ENCODE measurements around the gene URB2. TPM values are rescaled to one million over a fixed set of nuclear protein-coding genes. Genes with fewer than 3 reads are reported as not detected.
"Not testable (repeated sequence)": the region's sequence is repeated elsewhere in the genome, so short reads cannot be mapped to it uniquely, and the experiment has no call there.

Gene URB2
- total RNA-seq, 1 experiment from 2014 or later, result 17.2 TPM

GRCh38 chr1:229613938-229614337 lies 12.1 kb upstream of the URB2 start:
- no peak for DNase-seq (ENCODE audit: low read depth)

DNA sequence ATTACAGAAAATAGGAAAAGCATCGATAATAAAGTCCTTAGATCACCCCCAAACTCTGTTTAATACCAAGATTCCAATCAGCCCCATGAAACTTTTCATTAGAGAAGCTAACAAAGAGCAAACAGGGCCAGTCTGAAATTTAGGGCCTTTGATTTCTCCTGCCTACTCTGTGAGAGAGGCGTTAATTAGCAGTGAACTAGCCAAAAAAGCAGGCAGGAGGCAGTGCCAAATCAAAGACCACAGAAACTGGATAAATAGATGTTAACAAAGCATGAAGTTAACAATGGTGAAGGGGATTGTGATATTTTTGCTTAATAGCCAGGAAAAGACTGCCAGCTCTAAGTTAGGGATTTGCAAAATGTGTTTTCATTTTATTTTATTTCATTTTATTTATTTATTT lies 11.3 kb upstream of the URB2 start:
- DNase-seq (ENCODE audit: low read depth), result no peak

DNA sequence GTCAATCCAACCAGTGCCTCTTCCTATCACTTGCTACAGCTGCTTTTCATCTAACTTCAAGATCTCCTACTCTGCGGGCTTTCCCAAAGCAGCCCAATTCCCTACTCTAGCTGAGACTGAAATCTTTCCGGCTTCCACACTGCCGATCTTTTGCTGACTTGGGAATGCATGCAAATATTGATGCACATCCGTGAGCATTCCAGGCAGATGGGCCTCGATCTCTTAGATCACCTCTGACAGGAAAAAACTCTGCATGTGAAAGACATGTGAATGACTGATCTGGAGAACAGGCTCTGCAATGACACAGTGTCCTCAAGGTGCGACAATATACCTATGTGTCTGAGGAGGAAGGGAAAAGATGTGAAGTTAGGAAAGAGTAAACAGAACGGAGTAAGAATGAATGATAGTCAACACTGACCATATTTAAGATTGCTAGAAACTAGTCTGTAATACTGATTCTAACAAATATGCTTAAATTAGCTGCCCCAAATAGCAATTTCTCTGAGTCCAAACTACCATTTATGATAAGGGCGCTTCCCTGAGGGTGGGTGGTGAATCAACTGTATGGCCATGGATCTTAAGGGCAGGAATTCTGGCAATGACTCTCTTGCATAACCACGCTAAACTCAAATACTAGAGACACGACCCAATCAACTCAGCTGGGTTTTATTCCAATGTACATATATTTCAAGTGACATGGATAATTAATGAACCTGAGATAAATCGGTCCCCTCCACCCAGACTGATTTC lies 8.5 kb upstream of the URB2 start:
- no peak for DNase-seq (ENCODE audit: low read depth)

DNA sequence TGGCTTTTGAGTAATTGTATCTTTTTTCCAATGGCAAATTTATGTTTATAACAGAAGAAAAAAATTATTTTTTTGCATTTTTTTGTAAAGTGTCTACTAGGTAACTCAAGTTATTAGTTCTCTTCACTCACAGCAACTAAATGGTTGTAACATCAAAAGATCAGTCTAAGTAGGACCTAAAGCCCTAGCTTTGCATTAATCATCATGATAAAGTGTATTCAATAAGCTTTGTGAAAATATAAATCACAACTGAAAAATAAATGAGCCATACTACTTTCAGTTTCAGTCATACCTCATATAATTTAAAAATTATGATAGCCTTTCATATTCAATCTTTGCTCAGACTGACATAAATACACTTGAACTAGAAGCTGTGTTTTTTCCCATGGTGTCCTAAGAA lies 7.0 kb upstream of the URB2 start:
- no peak for DNase-seq (ENCODE audit: low read depth)

DNA sequence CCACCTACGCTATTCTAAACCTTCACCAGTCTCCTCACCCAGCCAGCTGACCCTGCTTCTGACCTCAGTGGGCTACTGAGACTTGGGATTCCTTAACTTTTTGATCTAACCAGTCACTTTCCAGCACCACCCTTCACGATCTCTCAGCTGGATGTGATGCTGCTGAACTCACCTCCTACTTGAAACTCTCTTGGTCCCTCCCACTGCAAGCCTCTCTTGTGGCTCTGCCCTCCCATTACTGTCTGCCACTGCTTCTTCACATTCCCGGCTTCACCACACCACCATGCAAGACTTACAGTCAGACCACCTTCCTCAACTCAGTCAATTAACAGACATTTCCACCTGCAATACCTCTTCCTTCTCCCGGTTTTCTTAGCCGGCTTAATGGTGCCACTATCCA lies 6.4 kb upstream of the URB2 start:
- DNase-seq (ENCODE audit: low read depth), result no peak

- DNase-seq (ENCODE audit: low read depth), result peak; percentile 18
These were observed 5.2 kb upstream of the URB2 start for GRCh38 chr1:229620876-229621275.

DNA sequence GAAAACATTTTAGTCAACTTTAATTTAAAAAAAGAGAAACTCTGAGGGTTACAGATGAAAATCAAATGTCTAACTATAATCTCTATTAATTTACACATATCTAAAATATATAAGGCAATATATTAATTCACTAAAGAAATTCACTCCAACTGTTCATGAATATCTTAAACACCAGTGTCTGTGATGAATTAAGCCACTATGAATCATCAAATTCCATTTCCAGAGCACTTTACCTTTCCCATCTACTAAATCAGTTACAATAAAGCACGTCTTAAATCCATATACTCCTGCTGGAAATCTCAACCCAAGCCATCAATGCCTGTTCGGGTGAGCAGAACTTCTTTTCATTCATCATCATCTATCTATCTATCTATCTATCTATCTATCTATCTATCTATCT lies 4.4 kb upstream of the URB2 start:
- DNase-seq (ENCODE audit: low read depth), result no peak

- not testable (repeated sequence) for DNase-seq (ENCODE audit: low read depth)
These were observed 3.4 kb upstream of the URB2 start for GRCh38 chr1:229622641-229623120.

GRCh38 chr1:229623225-229623624 lies 2.8 kb upstream of the URB2 start:
- DNase-seq (ENCODE audit: low read depth), result no peak

- DNase-seq (ENCODE audit: low read depth), result no peak
These were observed 2.2 kb upstream of the URB2 start for GRCh38 chr1:229623838-229624237.

- DNase-seq (ENCODE audit: low read depth), result peak; percentile 1
These were observed 1.5 kb upstream of the URB2 start for GRCh38 chr1:229624521-229625070.

DNA sequence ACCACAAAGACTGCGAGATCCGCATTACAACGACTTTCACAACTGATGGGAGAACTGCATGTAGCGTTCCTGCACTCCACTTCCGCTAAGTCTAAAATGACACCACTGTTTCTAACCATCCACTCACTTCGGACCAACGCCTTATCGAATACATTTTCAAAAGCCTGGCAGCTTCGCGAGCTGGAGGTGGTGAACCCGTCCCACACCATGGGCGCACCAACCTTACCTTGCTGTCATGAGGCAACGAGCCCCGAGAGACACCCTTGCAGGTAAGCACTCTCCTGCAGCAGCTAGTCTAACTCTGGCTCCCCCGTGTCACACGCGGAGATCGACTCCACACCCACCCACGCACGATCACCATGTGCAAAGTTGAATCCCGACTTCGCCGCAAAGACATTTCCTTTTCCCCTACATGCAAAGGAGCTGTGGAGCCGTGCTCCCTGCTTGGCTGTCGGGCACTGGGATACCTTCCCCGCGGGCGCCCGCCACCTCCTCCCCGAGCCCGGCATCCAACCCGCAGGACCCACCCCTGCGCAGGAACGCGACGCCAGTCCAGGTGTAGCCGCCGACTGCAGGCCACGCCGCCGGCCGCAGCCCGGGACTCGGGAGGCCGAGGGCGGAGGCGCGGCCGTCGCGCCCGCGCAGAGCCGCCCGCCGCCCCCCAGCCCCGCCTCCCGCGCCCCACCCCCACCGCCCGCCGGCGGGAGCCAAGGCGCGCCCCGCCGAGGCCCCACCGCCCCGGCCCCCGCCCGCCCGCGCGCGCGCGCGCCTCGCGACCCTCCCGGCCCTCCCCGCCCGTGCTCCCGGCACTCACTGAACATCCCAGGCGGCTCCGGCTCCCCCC lies 754 bp upstream of the URB2 start:
- DNase-seq (ENCODE audit: low read depth), result peak; percentile 26

DNA sequence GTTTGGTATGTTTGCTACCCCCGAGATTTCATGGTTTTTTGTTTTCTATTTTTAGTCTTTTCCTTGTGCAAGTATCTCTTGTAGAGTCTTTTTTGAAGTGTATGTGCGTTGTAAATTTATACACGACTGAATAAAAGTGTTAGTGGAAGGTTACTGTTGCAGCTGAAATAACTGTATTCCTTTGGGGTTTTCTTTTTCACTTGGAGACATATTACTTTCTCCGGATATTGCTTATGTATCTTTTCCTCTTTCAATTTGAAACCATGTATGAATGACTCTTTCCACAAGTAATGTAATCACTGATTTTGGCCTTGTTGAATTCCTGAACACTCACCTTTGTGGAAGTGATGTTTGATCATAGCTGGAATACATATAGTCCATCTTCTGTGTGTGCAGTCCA lies 956 bp downstream of the URB2 start:
- no peak for DNase-seq (ENCODE audit: low read depth)

GRCh38 chr1:229629261-229629660 lies 3.2 kb downstream of the URB2 start:
- peak; percentile 29 for DNase-seq (ENCODE audit: low read depth)

DNA sequence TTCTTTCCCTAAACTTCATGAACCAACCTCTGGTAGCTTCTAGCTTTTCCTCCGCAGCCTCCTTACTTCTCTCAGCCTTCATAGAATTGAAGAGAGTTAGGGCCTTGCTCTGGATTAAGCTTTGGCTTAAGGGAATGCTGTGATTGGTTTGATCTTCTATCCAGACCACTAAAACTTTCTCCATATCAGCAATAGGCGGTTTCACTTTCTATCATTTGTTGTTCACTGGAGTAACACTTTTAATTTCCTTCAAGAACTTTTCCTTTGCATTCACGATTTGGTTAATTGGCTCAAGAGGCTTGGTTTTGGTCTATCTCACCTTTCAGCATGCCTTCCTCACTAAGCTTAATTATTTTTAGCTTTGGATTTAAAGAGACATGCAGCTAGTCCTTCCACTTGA lies 5.1 kb downstream of the URB2 start:
- DNase-seq (ENCODE audit: low read depth), result no peak

DNA sequence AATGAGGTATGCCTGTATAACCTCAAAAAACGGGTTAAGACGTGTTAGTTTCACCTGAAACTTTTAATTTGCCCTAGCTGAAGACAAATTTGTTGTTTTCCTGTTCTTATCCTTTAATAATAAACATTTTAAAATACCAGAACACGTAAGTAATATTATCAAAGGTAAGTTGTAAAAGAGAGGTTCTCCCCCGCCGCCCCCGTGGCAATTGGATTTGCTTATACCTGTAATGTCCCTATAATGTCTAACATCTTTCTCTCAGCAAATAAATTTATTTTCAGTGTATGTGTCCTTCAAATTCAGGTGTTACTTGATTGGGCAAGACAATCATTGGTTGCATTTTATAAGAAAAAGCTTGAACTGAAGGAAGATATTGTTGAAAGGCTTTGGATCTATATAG lies 5.9 kb downstream of the URB2 start:
- DNase-seq (ENCODE audit: low read depth), result no peak

GRCh38 chr1:229636042-229636441 lies 10.0 kb downstream of the URB2 start:
- DNase-seq (ENCODE audit: low read depth), result no peak

DNA sequence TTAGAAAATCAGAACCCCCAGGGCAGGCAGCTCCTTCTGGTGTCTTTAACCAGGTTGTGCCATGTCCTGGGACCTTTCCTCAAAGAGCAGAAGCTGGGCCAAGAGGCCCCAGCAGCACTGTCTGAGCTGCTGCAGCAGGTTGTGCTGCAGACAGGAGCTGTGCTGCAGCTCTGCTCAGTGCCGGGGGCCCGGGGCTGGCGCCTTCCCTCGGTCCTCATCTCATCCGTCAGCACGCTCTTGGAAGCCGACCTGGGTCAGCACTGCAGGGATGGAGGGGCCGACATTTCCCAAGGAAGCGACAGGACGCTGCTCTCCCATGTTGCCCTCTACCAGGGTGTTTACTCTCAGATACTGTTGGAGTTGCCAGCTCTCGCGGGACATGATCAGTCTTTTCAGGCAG lies 11.7 kb downstream of the URB2 start:
- no peak for DNase-seq (ENCODE audit: low read depth)

GRCh38 chr1:229640455-229640854 lies 14.4 kb downstream of the URB2 start:
- DNase-seq (ENCODE audit: low read depth), result no peak

GRCh38 chr1:229641306-229641705 lies 15.3 kb downstream of the URB2 start:
- DNase-seq (ENCODE audit: low read depth), result no peak

- DNase-seq (ENCODE audit: low read depth), result no peak
These were observed 16.3 kb downstream of the URB2 start for GRCh38 chr1:229642376-229642775.

DNA sequence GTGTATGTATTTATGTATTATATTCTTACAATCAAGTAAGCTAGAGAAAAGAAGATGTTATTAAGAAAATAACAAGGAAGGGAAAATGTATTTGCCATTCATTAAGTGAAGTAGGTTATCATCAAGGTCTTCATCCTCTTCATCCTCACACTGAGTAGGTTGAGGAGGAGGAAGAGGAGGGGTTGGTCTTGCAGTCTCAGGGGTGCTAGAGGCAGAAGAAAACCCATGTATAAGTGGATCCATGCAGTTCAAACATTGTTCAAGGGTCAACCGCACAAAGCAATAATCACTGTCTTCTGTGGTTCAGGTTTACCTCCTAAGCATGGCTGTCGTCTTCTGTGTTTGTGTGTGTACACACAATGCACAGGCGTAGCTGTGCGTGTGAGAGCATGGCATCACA lies 16.9 kb downstream of the URB2 start:
- no peak for DNase-seq (ENCODE audit: low read depth)

Data from LHCN-M2 (cell line).